GM12892 (cell line): ENCODE results near the gene CDKAL1.

Experiments
- POLR2A ChIP-seq: IDR thresholded peaks from 2 replicates; pipeline ENCODE4 v1.6.1; 2011; ENCODE audit warnings: low read depth, low read length, control low read depth
- POLR2AphosphoS5 ChIP-seq: IDR thresholded peaks from 2 replicates; pipeline ENCODE4 v1.6.1; 2011; ENCODE audit warnings: low read depth, low read length, control low read depth
- TAF1 ChIP-seq: IDR thresholded peaks from 2 replicates; pipeline ENCODE4 v1.6.1; 2011; ENCODE audit warnings: low read depth, mild to moderate bottlenecking, control low read depth, low read length, borderline replicate concordance

GRCh38 chr6:20582586-20583443 lies 48.6 kb downstream of the CDKAL1 start:
- TF ChIP-seq POLR2A (no peak), TAF1 (no peak), POLR2AphosphoS5 (no peak)
